GDM1 (cell line): ENCODE results near the gene FBXO10.
"Not testable (repeated sequence)": the region's sequence is repeated elsewhere in the genome, so short reads cannot be mapped to it uniquely, and the experiment has no call there.

ENCODE experiments used
- DNase-seq: peaks from one replicate; lab custom pipeline; 2025; lab: John Stamatoyannopoulos, UW

FBXO10 gene

GRCh38 chr9:37575921-37576721 is at the start of gene FBXO10:
FBXO10 (minus strand) TSS chr9:37576380; CDS start chr9:37541768, 34,612 bp downstream.
- no peak for DNase-seq

- DNase-seq: no peak
These were observed 49.6 kb upstream of the FBXO10 start for GRCh38 chr9:37625758-37626147.

- DNase-seq: no peak
These were observed 49.0 kb upstream of the FBXO10 start for GRCh38 chr9:37625036-37625757.

GRCh38 chr9:37624073-37624472 is 47.9 kb upstream of the FBXO10 start:
- DNase-seq: no peak

- no peak for DNase-seq
These were observed 47.1 kb upstream of the FBXO10 start for GRCh38 chr9:37623267-37623666.

- DNase-seq: no peak
These were observed 46.3 kb upstream of the FBXO10 start for GRCh38 chr9:37622462-37622861.

GRCh38 chr9:37621273-37622121 is 45.3 kb upstream of the FBXO10 start:
- DNase-seq: no peak

- no peak for DNase-seq
These were observed 44.2 kb upstream of the FBXO10 start for GRCh38 chr9:37620396-37620795.

GRCh38 chr9:37619806-37620205 is 43.6 kb upstream of the FBXO10 start:
- DNase-seq: no peak

GRCh38 chr9:37618817-37619216 is 42.6 kb upstream of the FBXO10 start:
- no peak for DNase-seq

- no peak for DNase-seq
These were observed 41.7 kb upstream of the FBXO10 start for GRCh38 chr9:37617832-37618231.

- DNase-seq: no peak
These were observed 41.0 kb upstream of the FBXO10 start for GRCh38 chr9:37617161-37617560.

GRCh38 chr9:37611961-37612360 is 35.8 kb upstream of the FBXO10 start:
- DNase-seq: no peak

GRCh38 chr9:37611014-37611413 is 34.8 kb upstream of the FBXO10 start:
- DNase-seq: no peak

GRCh38 chr9:37609735-37610397 is 33.7 kb upstream of the FBXO10 start:
- DNase-seq: no peak

GRCh38 chr9:37608250-37608649 is 32.1 kb upstream of the FBXO10 start:
- no peak for DNase-seq

GRCh38 chr9:37604296-37604695 is 28.1 kb upstream of the FBXO10 start:
- DNase-seq: no peak

GRCh38 chr9:37602817-37603216 is 26.6 kb upstream of the FBXO10 start:
- no peak for DNase-seq

GRCh38 chr9:37602061-37602460 is 25.9 kb upstream of the FBXO10 start:
- not testable (repeated sequence) for DNase-seq

- no peak for DNase-seq
These were observed 20.3 kb upstream of the FBXO10 start for GRCh38 chr9:37596504-37596903.

GRCh38 chr9:37593883-37594448 is 17.8 kb upstream of the FBXO10 start:
- DNase-seq: no peak
